ENCODE results near the gene MAOB.
"Not testable (repeated sequence)": the region's sequence is repeated elsewhere in the genome, so short reads cannot be mapped to it uniquely, and the experiment has no call there.

MAOB gene

GRCh38 chrX:43882294-43882681 is at the start of gene MAOB:
TSS of gene MAOB (minus strand) at chrX:43882450. CDS start at chrX:43882299, 151 bp downstream.
- no peak for DNase-seq

GRCh38 chrX:43922032-43922431 is 39.8 kb upstream of the MAOB start:
- not testable (repeated sequence) for DNase-seq

DNA sequence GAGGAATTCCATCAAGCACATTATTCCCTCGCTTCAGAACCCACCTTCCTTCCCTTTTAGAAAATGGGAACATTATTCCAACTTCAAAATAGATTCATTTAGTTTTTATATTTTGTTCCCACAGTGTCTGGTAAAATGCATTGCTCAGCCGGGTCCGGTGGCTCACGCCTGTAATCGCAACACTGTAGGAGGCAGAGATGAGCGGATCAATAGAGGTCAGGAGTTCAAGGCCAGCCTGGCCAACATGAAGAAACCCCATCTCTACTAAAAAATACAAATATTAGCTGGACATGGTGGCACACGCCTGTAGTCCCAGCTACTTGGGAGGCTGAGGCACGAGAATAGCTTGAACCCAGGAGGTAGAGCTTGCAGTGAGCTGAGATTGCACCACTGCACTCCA is 28.5 kb upstream of the MAOB start:
- not testable (repeated sequence) for DNase-seq

DNA sequence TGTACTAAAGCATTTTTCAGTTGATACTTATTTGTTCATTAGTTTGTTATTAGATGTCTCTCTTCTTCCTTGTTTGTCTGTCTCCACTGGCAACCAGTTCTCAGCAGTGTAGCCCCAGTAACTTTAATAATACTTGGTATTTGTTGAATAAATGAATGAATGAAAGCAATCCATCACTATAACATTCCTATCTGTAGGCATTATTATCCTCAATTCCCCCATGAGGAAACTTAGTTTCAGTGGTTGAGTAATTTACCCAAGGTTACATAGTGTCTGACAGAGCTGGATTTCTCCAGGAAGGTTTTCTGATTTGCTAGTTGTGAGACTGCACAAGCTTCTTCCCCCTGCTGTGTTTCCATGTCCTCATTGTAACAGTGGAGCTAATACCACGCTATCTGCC is 27.8 kb upstream of the MAOB start:
- DNase-seq = no peak

GRCh38 chrX:43909141-43909540 is 26.9 kb upstream of the MAOB start:
- DNase-seq = no peak

GRCh38 chrX:43899878-43900815 is 17.9 kb upstream of the MAOB start:
- DNase-seq = no peak

DNA sequence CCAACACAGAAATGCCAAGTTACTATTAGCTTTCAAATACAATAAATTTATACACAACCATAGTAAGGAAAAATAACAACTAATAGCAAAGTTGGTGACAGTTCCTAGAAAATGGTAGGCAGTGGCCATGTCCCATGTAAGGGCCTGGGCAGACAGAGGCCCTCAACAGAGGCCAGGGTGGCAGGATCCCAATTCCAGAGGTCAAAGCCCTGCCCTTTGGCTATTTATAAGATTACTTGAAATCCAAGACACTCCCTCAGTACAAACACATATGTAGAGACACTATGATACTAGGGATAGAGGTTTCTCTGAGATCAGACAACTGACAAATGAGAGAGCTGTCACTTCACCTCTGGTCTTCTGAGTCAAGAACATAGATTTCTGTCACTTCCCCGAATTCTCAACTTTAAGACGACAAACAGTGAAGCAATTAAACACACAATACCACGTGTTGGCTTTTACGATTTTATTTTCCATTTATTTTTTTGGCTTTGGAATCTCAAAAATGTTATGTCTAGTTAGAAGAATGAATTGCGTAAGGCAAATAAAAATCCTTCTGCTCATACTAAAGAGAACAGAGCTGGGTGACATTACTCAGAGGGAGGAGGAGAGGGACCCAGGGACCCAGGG is 16.3 kb upstream of the MAOB start:
- no peak for DNase-seq

DNA sequence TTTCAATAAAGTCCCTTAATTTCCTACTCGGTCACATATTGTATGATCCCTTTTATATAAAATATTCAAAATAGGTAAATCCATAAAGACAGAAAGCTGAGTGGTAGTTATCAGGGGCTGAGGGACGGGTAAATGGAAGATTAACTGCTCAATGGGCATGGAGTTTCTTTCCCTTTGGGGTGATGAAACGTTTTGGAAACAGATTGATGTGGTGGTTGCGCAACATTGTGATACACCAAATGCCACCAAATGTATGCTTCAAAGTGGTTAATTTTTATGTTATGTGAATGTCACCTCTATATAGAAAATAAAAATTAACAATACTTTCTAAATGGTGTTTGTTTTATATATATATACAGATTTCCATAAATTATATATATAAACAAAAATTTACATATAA is 15.0 kb upstream of the MAOB start:
- no peak for DNase-seq

DNA sequence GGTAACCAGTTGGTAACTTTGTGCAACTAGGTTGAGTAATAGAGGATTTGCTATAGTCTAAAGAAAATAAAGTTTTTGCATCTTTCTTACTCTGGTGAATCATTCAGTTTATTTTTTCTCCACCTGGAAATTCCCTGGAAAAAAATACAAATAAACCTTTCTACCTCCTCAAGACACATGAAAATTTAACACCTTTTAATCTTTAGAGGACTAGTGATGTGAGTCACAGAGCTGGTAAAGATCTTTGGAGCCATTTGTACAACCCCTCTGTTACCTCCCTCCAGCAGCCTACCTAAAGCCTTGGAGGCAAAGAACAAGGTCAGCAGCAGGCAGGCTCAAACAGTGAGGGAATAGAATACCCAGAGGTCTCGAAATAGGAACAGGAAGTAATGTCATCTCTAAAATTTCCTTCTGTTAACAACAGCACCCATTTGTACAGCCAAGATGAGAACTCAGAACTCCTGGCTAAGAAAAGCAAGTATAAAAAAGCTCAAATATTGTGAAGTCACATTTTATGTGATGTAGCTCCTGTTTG is 10.2 kb upstream of the MAOB start:
- DNase-seq = peak; percentile 9

DNA sequence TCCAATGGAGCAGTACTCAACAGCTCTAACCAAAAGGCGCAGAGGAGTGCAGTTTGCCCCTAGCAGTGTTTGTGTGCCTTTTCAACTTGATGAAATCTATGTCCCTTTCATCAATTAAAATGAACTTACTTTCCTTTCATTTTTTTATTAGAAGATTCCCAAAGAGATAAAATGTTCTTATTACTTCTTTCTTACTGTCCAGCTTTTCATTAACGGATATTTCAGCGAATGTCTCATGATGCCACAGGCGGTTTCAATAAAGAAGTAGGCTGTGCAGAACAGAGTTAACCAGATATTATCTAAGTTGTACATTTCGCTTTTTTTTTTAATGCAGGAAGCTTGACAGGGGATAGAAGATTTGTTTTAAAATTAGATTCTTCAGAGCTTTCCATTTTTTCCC is 3.4 kb upstream of the MAOB start:
- DNase-seq = no peak

GRCh38 chrX:43881410-43882293 is 598 bp downstream of the MAOB start:
- no peak for DNase-seq

DNA sequence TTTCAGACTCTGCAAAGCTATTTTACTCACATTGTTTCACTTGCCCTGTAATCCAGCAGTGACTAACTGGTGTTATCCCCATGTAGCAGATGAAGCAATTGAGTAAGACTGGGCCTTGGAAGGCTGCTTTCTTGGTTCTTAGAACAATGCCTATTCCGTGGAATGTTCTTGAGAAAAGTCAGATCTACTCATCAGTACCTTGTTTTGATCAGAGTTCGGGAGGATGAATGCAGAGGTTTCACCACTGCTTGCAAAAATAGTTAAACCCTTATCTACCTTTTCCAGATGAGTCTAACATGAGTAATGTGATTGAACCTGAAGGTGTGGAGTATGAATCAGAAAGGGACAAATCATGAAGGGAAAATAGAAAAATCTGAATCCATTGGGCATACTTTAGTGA is 1.8 kb downstream of the MAOB start:
- DNase-seq = no peak

DNA sequence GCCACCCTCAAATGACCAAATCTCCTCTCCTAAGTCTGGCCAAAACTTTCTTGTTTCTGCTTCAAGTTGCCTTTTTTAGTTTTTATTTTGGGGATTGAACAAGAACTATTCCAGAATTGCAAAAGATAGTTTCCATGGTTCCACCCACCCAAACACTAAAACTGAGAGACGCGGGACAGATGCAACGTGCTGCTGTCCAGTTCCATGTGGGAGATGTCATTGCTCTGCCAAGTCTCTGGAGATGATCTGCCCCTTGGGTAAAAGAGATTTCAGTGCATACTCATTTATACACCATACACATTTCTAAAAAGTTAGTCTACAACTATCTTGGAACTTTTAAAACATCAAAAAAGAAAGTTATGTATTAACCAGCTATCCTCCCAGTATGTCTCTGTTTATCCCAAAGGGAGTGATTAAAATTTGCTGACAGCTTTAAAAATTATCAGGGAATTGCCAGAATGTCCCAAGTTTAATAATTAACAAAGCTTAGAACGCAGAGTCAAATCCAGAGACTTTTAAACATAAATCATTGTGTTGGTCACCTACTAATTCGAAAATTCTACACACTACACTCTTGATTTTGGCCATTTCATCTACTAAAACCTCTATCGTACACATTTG is 3.2 kb downstream of the MAOB start:
- no peak for DNase-seq

- peak; percentile 38 for DNase-seq
Measured at GRCh38 chrX:43876680-43877079, 5.6 kb downstream of the MAOB start.

GRCh38 chrX:43870758-43871419 is 11.4 kb downstream of the MAOB start:
- DNase-seq = no peak

GRCh38 chrX:43870011-43870410 is 12.2 kb downstream of the MAOB start:
- DNase-seq = no peak

DNA sequence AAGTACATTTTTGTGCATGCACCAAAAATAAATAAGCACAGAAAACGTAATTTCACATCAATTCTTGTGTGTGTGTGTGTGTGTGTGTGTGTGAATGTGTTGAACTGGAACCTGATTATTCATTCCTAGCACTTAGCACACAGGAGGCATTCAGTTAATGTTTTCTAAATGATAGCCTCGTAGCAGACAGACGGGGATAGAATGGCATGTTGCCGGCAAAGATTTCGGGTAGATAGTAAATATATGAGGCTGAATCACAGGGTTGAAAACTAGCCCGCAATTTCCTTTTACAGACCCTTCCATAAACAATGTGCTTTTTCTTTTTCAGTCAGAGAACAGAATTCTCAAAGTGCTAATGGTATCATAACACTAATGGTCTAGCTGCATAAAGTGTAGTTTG is 13.5 kb downstream of the MAOB start:
- no peak for DNase-seq

DNA sequence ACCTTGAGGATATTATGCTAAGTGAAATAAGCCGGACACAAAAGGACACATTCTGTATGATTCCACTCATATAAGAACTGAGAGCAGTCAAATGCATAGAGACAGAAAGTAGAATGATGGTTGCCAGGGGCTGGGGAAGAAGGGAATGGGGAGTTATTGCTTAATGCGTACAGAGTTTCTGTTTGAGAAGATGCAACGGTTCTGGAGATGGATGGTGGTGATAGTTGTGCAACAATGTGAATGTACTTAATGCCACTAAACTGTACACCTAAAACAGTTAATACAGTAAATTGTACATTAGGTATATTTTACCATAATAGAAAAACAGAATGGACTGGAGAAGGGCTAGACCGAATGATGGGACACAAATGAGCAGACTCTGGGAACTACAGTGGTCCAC is 15.8 kb downstream of the MAOB start:
- DNase-seq = peak; percentile 55

- DNase-seq = no peak
Measured at GRCh38 chrX:43865791-43866190, 16.5 kb downstream of the MAOB start.

- DNase-seq = no peak
Measured at GRCh38 chrX:43862434-43862833, 19.8 kb downstream of the MAOB start.

GRCh38 chrX:43861750-43862149 is 20.5 kb downstream of the MAOB start:
- DNase-seq = no peak

Measured in MV-4-11 (cell line).